GM12891 (cell line): ENCODE data around the gene MRPS2.

ENCODE experiments used
- POLR2A ChIP-seq: IDR thresholded peaks from 2 replicates; pipeline ENCODE4 v1.6.1; 2011; ENCODE audit warnings: low read depth, low read length, control low read depth
- POLR2AphosphoS5 ChIP-seq: IDR thresholded peaks from 2 replicates; pipeline ENCODE4 v1.6.1; 2011; ENCODE audit warnings: low read depth, low read length, control low read depth
- SPI1 ChIP-seq: IDR thresholded peaks from 2 replicates; pipeline ENCODE4 v1.6.1; 2011; ENCODE audit warnings: low read depth, low read length, control low read depth
- TAF1 ChIP-seq: IDR thresholded peaks from 2 replicates; pipeline ENCODE4 v1.6.1; 2011; ENCODE audit warnings: low read depth, low read length, control low read depth

- no peak for TF ChIP-seq TAF1
- no peak for TF ChIP-seq POLR2A
- no peak for TF ChIP-seq POLR2AphosphoS5
- no peak for TF ChIP-seq SPI1
Observed at GRCh38 chr9:135480071-135480939, 20.2 kb upstream of the MRPS2 start.
